ENCODE results near the gene GASK1A.

GASK1A gene

DNA sequence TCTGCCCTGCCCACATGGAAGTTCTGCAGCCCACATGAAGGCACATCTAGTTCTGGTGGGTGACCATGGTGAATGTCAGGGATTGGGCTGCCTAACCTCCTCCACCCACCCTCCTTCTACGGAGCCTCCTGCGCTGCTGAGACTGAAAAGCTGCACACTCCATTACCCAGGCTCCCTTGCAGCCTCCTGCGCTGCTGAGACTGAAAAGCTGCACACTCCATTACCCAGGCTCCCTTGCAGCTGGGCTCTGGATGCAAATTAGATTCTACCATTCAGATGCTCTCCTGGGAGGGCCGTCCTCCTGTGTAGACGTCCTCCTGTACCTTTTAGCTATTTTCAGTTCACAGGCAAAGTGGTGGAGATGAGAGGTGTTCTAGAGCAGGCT is 94.7 kb downstream of the GASK1A start:
- no peak for DNase-seq (ENCODE audit: extremely low read depth, low read depth)
- H3K4me3 ChIP-seq (replicated peaks; ENCODE audit: low read depth, low read length): no peak overlapping the region
- TF ChIP-seq CTCF (IDR thresholded peaks at IDR 0.05; ENCODE audit: low read depth, low read length, missing control alignments): no peak

- no peak for DNase-seq (ENCODE audit: extremely low read depth, low read depth)
- no peak for TF ChIP-seq CTCF (IDR thresholded peaks at IDR 0.05; ENCODE audit: low read depth, low read length, missing control alignments)
- no peak overlapping the region for H3K4me3 ChIP-seq (replicated peaks; ENCODE audit: low read depth, low read length)
Observed at GRCh38 chr3:43074482-43074881, 95.4 kb downstream of the GASK1A start.

DNA sequence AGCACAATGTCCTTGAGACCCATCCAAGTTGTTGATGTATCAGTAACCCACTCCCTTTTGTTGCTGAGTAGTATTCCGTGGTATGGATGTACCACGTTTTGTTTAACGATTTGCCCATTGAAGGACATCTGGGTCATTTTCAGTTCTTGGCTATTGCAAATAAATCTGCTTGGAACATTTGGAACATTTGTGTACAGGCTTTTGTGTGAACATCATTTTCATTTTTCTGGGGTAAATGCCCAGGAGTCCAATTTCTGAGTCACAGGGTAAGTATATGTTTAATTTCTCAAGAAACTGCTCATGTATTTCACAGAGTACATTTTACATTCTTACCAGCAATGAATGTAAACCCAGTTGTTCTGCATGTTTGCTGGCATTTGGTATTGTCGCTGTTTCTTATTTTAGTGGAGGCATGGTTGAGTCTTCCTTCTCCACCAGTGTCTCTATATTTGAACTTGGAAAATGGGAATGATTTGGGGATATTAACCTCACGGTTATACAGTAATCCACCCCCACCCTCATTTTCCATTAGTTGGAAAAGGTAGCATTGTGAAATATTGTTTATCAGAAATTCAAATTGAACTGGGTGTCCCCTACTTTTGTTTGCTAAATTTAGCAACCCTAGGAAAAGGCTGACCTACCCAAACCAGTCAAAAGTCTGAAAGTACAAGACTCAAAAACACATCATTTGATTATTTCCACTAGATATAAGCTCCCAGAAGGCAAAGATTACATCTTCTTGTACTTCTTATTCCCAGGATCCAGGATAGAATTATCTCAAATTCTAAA is 96.0 kb downstream of the GASK1A start:
- no peak for DNase-seq (ENCODE audit: extremely low read depth, low read depth)
- no peak for TF ChIP-seq CTCF (IDR thresholded peaks at IDR 0.05; ENCODE audit: low read depth, low read length, missing control alignments)
- no peak overlapping the region for H3K4me3 ChIP-seq (replicated peaks; ENCODE audit: low read depth, low read length)

DNA sequence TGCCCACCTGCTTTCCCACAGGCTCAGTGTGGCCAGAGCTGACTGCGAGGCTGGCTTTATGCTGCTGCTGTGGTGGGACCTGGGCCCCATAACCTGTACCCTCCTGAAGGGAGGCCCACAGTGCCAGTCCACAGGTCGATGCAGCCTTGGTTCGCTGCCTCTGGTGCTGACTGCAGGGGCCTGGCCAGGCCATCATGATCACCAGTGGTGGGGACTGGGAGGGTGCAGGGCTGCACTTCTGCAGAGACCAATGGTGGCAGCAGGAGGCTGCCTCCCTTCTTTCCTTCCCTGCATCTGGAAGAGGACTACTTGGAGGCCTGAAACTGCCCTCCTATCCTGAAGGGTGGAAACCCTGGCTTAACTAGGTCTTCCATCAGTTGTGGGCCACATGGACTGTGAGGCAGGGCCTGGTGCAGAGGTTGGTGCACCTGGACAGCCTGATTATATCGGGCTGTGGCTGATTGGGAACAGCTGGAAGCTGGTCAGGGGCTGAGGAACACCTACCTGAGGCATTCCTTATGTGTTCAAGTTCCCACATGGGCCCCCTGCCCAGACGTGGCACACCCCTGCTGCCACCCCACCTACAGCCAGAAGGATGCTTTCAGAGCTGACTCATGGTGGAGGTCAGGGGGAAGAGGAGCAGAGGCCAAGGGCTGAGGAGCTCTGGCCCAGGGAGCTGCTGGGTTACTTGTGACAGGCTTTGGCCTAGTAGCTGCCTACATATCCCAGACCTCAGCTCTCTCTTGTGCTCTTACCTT is 97.0 kb downstream of the GASK1A start:
- no peak for TF ChIP-seq CTCF (IDR thresholded peaks at IDR 0.05; ENCODE audit: low read depth, low read length, missing control alignments)
- no peak overlapping the region for H3K4me3 ChIP-seq (replicated peaks; ENCODE audit: low read depth, low read length)
- DNase-seq (ENCODE audit: extremely low read depth, low read depth): no peak

GRCh38 chr3:43076857-43077256 is 97.7 kb downstream of the GASK1A start:
- no peak for DNase-seq (ENCODE audit: extremely low read depth, low read depth)

DNA sequence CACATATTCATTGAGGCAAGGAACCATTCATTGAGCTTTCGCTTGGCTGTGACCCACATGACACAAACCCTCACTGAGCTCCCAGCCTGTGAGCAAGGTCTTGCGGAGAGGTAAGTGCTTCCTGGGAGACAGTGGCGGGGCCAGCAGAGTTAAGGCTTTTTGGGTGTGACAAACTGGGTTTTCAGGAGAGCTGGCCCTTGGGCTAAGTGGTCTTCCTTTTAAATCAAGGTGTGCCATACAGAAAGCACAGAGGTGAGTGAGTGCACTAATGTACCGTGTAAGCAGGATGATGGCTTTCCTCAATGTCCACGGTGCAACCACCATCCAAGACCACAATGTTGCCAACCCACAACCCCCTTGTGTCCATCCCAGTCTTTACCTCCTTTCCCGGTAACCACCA is 98.2 kb downstream of the GASK1A start:
- no peak overlapping the region for H3K4me3 ChIP-seq (replicated peaks; ENCODE audit: low read depth, low read length)
- DNase-seq (ENCODE audit: extremely low read depth, low read depth): no peak
- no peak for TF ChIP-seq CTCF (IDR thresholded peaks at IDR 0.05; ENCODE audit: low read depth, low read length, missing control alignments)

More at GRCh38 chr3:43076857-43077256, 97.7 kb downstream of the GASK1A start:
- TF ChIP-seq CTCF (IDR thresholded peaks at IDR 0.05; ENCODE audit: low read depth, low read length, missing control alignments): no peak
- no peak overlapping the region for H3K4me3 ChIP-seq (replicated peaks; ENCODE audit: low read depth, low read length)
